HG02885 (cell line): ENCODE measurements around the gene SPOP.
"Not testable (repeated sequence)": the region's sequence is repeated elsewhere in the genome, so short reads cannot be mapped to it uniquely, and the experiment has no call there.

ENCODE experiments used
- ATAC-seq: cut with Tn5 transposase; IDR thresholded peaks from one replicate; pipeline ENCODE4 v1.9.1; 2021; ENCODE audit warnings: mild to moderate bottlenecking; ENCODE audit not compliant: unreplicated experiment, poor library complexity

The SPOP gene

GRCh38 chr17:49554694-49555494, 123.0 kb downstream of the SPOP start:
- ATAC-seq, result no peak

DNA sequence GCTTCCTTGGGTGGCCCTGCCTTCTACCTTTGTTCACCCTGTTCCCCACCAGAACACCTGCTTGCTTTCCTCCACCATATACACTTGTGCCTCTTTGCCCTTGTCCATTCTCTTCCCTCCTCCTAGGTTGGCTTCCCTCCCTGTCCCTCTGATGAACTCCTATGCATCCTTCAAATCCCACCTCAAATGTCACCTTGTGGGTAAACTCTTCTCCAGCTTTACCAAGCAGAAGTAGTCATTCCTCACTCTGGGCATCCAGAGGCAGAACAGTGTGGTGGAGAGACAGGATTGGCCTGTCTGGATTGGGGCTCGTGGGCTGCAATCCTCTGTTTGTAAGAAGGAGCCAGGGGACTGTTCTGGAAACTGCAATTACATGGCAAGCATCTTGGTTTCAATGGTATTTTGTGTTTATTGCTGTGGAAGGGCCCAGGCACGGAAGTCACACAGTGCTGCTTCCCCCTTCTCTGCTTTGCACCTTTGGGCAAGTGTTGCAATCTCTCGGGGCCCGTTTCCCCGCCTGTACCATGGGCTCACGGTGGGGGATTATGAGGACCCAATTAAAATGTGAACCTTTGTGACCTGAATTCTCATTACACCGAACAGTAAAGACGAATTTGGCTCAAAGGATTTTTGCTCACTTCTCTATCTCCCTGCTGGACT, 124.1 kb downstream of the SPOP start:
- ATAC-seq, result no peak

GRCh38 chr17:49552070-49552751, 125.7 kb downstream of the SPOP start:
- ATAC-seq, result no peak

DNA sequence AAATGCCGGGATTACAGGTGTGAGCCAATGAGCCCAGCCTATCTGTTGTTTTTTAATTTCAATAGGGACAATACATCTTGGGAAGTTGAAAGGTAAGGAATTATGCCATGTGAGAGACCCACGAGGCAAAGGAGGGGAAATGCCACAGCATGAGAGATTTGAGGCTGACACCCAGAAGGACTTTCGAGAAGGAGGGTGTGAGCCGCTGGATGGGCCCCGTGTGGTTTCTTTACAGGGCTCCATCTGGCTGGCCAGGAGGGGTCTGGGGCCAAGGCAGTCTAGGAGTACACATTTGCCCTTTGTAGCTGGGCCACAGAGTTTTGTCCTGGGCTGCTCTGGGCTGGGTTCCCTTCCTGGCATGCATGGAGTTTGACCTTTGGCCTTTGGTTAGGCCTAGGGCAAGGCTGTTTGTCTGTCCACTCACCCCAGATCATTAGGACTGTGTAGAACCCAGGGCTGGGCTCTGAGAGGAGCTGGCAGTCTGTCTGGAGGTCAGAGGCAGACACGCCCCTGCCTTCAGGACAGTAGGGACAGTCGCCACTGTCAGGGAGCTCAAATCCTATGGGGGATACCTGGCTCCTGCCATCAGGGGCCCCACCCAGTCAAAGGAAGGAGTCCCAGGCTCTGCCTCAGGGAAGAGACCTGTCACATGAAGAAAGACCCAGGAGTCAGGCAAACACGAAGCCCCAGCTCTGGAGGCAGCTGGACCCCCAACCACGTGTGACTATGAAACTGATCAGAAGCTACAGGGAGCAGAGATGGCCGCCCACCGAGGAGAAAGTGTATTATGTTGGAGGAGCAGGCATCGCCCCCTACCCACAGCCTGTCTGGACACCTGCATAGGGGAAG, 126.5 kb downstream of the SPOP start:
- no peak for ATAC-seq

DNA sequence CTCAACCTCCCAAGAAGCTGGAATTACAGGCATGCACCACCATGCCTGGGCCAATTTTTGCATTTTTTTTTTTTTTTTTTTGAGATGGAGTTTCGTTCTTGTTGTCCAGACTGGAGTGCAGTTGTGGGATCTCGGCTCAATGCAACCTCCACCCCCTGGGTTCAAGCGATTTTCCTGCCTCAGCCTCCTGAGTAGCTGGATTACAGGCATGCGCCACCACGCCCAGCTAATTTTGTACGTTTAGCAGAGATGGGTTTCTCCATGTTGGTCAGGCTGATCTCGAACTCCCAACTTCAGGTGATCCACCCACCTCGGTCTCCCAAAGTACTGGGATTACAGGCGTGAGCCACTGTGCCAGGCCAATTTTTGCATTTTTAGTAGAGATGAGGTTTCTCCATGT, 127.1 kb downstream of the SPOP start:
- not testable (repeated sequence) for ATAC-seq

DNA sequence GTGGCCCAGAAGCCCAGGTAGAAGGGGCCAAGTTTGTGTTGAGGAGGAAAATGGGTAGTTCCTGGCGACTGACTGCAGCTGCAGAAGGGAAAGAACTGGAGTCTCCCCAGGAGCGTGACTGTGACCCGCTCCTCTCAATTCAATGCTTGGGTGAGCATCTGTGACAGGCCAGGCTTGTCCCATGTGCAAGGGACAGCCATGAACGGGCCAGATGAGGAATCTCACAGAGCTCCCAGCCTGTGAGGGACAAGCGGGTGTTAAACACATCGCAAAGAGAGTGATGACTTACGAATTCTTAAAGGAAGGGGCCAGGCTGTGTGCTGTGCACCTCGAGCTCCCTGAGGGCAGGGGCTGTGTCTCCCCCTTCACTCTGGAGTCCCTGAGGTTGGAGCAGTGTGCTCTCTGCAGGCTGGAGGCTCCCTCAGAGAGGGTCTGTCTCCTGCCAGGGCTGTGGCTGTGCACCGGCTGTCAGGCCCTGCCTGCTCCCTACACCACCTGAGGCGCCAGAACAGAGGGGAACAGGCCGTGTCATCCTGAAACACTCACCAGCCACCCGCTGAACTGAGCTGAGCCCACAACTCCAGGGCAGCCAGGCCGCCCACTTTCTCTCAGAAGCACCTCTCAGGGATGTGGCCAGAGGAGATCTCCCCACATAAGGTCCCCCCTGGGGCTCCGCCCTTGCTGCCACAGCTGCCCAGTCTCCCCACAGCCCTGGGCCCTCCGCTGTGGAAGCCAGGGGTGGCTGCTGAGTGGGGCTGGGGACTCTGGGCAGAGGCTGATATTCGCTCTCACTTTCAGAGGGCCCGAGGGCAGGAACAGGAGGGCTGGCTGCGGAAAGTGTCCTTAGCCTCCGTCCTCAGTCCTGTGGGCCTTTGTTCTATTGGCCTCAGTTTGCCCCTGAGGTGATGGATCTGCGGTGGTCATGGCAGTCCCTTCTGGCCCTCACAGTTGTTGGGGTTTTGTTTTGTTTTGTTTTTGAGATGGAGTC, 127.9 kb downstream of the SPOP start:
- no peak for ATAC-seq

- ATAC-seq, result no peak
These were observed 128.6 kb downstream of the SPOP start for GRCh38 chr17:49549311-49549605.
